BJ (cell line): ENCODE data around the gene HOXD8. TPM values are rescaled to one million over a fixed set of nuclear protein-coding genes. Genes with fewer than 3 reads are reported as not detected.

Source experiments
- CTCF ChIA-PET: fragments of 350-600 bp; formaldehyde crosslinking; extraction: SDS; loops from one replicate; lab custom pipeline; 2021; ENCODE audit warnings: antibody characterized with exemption, inconsistent platforms; lab: Yijun Ruan, JAX
- POLR2A ChIA-PET: fragments of 300-600 bp; sonication (Branson Sonifier 250); formaldehyde crosslinking; extraction: SDS; loops from one replicate; lab custom pipeline; 2021; ENCODE audit warnings: antibody characterized with exemption; lab: Charles Lee
- DNase-seq: peaks from one replicate; pipeline ENCODE4 v3.0.0-alpha.2; 2011; ENCODE audit warnings: low read depth
- H3K27me3 ChIP-seq: 2 replicates; pipeline ENCODE4 v1.6.0; 2011; ENCODE audit warnings: low read length; ENCODE audit not compliant: control insufficient read depth, insufficient read depth
- H3K36me3 ChIP-seq: 2 replicates; pipeline ENCODE4 v1.5.1; 2011; ENCODE audit warnings: low read length; ENCODE audit not compliant: control insufficient read depth, insufficient read depth
- H3K4me3 ChIP-seq: 2 replicates; pipeline ENCODE4 v1.5.1; 2011; ENCODE audit warnings: low read depth, mild to moderate bottlenecking, control low read depth, low read length
- CTCF ChIP-seq: IDR thresholded peaks from 2 replicates; pipeline ENCODE4 v1.5.1; 2011; ENCODE audit warnings: low read depth, mild to moderate bottlenecking, control low read depth, inconsistent platforms, low read length, moderate library complexity; ENCODE audit not compliant: insufficient read depth
- polyA plus RNA-seq: library from polyadenylated mRNA; depleted of rRNA; stranded (reverse); fragments of >200 nt; gene quantifications from 2 replicates; pipeline ENCODE4 v1.2.3, GENCODE V29; 2011

Gene HOXD8
- polyA plus RNA-seq, 1 experiment, result 0.86 TPM

GRCh38 chr2:176088048-176088936 is 41.2 kb upstream of the HOXD8 start:
- Histone ChIP-seq H3K4me3 (peak overlapping the region; percentile 33), H3K27me3 (peaks cover 49% of the 10 kb centered on the region), H3K36me3 (no peaks in the 10 kb centered on the region)
- POLR2A ChIA-PET, result no interaction called here
- TF ChIP-seq CTCF, result peak; percentile 93
- CTCF ChIA-PET, result interaction anchor here (0.6 to 3.4 kb wide), 19 partner anchors 8 to 849 kb away, joined by 3 to 60 read pairs (median 6); partner anchors contain the start of gene LNPK
- no peak for DNase-seq

GRCh38 chr2:176088937-176089842 is 40.3 kb upstream of the HOXD8 start:
- no peak for DNase-seq
- TF ChIP-seq CTCF, result no peak
- CTCF ChIA-PET, result interaction anchor here (0.6 to 3.4 kb wide), 15 partner anchors 8 to 838 kb away, joined by 3 to 60 read pairs (median 7); partner anchors contain the start of gene LNPK
- Histone ChIP-seq H3K4me3 (no peak overlapping the region), H3K36me3 (no peaks in the 10 kb centered on the region), H3K27me3 (peaks cover 45% of the 10 kb centered on the region)
- POLR2A ChIA-PET, result no interaction called here

- ChIA-PET POLR2A (no interaction called here), CTCF (interaction anchor here (0.6 to 3.4 kb wide), 3 partner anchors 8 to 403 kb away, joined by 3 to 60 read pairs (median 7); no protein-coding TSS in a partner anchor)
- TF ChIP-seq CTCF, result no peak
- Histone ChIP-seq H3K36me3 (no peaks in the 10 kb centered on the region), H3K27me3 (peaks cover 47% of the 10 kb centered on the region), H3K4me3 (no peak overlapping the region)
- no peak for DNase-seq
These were observed 39.6 kb upstream of the HOXD8 start for GRCh38 chr2:176089843-176090395.

- POLR2A ChIA-PET, result no interaction called here
These were observed 38.6 kb upstream of the HOXD8 start for GRCh38 chr2:176090862-176091261.

More at GRCh38 chr2:176090862-176091261, 38.6 kb upstream of the HOXD8 start:
- peaks cover 40% of the 10 kb centered on the region for H3K27me3 ChIP-seq
- TF ChIP-seq CTCF, result no peak
- CTCF ChIA-PET, result interaction anchor here (0.8 to 0.9 kb wide), 2 partner anchors 11 to 404 kb away, joined by 4 to 5 read pairs; no protein-coding TSS in a partner anchor
- no peaks in the 10 kb centered on the region for H3K36me3 ChIP-seq
- H3K4me3 ChIP-seq, result no peak overlapping the region
- no peak for DNase-seq
